KMS-11 (cell line): ENCODE results near the gene VAV2.

Experiments
- H2AFZ ChIP-seq: fragments of 200-600 bp; sonication (generic); 2 replicates; pipeline ENCODE4 v1.6.1; 2016; ENCODE audit warnings: antibody characterized with exemption, mixed run types, low read depth
- H3K27ac ChIP-seq: fragments of 200-600 bp; sonication (generic); 2 replicates; pipeline ENCODE4 v1.6.1; 2016; ENCODE audit warnings: mild to moderate bottlenecking, mixed run types
- H3K27me3 ChIP-seq: fragments of 200-600 bp; sonication (generic); 2 replicates; pipeline ENCODE4 v1.6.1; 2017; ENCODE audit warnings: mild to moderate bottlenecking, low read depth, mixed run types, moderate library complexity; ENCODE audit not compliant: insufficient read depth
- H3K36me3 ChIP-seq: fragments of 200-600 bp; sonication (generic); 2 replicates; pipeline ENCODE4 v1.6.1; 2017; ENCODE audit warnings: mild to moderate bottlenecking, mixed run types; ENCODE audit not compliant: insufficient read depth
- H3K4me1 ChIP-seq: fragments of 200-600 bp; sonication (generic); 2 replicates; pipeline ENCODE4 v1.6.1; 2016; ENCODE audit warnings: mild to moderate bottlenecking, low read depth, mixed run types; ENCODE audit not compliant: poor library complexity, severe bottlenecking
- H3K4me2 ChIP-seq: fragments of 200-600 bp; sonication (generic); 2 replicates; pipeline ENCODE4 v1.7.0; 2016; ENCODE audit warnings: mild to moderate bottlenecking, mixed run types
- H3K4me3 ChIP-seq: fragments of 200-600 bp; sonication (generic); IDR thresholded peaks from 2 replicates; pipeline ENCODE4 v1.6.1; 2017; ENCODE audit warnings: low read depth, low read length, mixed read lengths; ENCODE audit not compliant: insufficient read depth
- H3K79me2 ChIP-seq: fragments of 200-600 bp; sonication (generic); 2 replicates; pipeline ENCODE4 v1.6.1; 2016; ENCODE audit warnings: low read depth, mixed run types; ENCODE audit not compliant: insufficient read depth
- H3K9ac ChIP-seq: fragments of 200-600 bp; sonication (generic); 2 replicates; pipeline ENCODE4 v1.6.1; 2016; ENCODE audit warnings: mild to moderate bottlenecking, mixed run types
- H4K20me1 ChIP-seq: fragments of 200-600 bp; sonication (generic); 2 replicates; pipeline ENCODE4 v1.6.1; 2016; ENCODE audit warnings: mild to moderate bottlenecking, mixed run types; ENCODE audit not compliant: insufficient read depth
- TF ChIP-seq, protein P1 (sequence below): fragments of 200-600 bp; sonication (generic); conservative IDR thresholded peaks from 2 replicates; pipeline ENCODE4 v1.6.1; 2017; ENCODE audit warnings: low read depth, mild to moderate bottlenecking, antibody characterized with exemption, low read length, moderate library complexity, mixed read lengths

The VAV2 gene

GRCh38 chr9:133919253-133920115 is 72.6 kb downstream of the VAV2 start:
- no peaks in the 10 kb centered on the region for H3K79me2 ChIP-seq
- no peaks in the 10 kb centered on the region for H3K4me1 ChIP-seq
- H3K4me2 ChIP-seq, result no peak overlapping the region
- H3K27me3 ChIP-seq, result no peaks in the 10 kb centered on the region
- H2AFZ ChIP-seq, result no peak overlapping the region
- H3K27ac ChIP-seq, result no peak overlapping the region
- TF ChIP-seq, protein P1, sequence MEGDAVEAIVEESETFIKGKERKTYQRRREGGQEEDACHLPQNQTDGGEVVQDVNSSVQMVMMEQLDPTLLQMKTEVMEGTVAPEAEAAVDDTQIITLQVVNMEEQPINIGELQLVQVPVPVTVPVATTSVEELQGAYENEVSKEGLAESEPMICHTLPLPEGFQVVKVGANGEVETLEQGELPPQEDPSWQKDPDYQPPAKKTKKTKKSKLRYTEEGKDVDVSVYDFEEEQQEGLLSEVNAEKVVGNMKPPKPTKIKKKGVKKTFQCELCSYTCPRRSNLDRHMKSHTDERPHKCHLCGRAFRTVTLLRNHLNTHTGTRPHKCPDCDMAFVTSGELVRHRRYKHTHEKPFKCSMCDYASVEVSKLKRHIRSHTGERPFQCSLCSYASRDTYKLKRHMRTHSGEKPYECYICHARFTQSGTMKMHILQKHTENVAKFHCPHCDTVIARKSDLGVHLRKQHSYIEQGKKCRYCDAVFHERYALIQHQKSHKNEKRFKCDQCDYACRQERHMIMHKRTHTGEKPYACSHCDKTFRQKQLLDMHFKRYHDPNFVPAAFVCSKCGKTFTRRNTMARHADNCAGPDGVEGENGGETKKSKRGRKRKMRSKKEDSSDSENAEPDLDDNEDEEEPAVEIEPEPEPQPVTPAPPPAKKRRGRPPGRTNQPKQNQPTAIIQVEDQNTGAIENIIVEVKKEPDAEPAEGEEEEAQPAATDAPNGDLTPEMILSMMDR, result no peak
- H4K20me1 ChIP-seq, result no peaks in the 10 kb centered on the region
- no peaks in the 10 kb centered on the region for H3K36me3 ChIP-seq
- H3K9ac ChIP-seq, result no peak overlapping the region
- no peak overlapping the region for H3K4me3 ChIP-seq

DNA sequence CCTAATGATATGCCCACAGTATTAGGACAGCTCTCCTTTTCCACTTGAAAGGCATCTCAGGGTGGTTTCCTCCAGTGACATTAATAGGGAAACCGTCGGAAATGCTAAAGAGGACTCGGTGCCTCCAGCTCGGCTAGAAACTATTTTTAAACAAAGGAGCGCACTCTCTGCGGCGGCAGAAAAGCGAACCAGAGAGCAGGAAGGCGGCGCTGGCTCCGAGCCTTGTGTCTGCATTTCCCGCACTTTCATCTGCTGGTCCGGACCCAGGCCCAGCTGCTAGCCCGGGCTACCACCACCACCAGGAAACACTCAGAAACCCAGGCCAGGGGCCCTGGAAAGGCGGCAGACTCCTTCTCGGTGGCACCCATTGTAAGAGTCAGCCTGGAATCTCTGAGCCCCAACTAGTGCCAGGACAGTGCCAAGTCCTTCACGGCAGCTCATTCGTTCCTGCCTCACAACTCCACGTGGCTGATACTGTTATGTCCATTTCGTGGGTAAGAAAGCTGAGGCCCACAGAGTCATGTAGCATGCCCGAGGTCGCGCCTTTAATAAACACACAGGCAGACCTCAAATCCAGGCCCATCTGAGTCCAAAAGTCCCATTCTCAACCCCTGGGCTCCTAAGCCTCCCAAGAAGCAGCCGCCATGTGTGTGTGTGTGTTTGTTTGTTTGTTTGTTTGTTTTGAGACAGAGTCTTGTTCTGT is 73.9 kb downstream of the VAV2 start:
- Histone ChIP-seq H4K20me1 (no peaks in the 10 kb centered on the region), H3K27ac (no peak overlapping the region), H3K79me2 (no peaks in the 10 kb centered on the region), H3K4me2 (no peak overlapping the region), H3K27me3 (no peaks in the 10 kb centered on the region), H3K9ac (no peak overlapping the region), H3K4me1 (no peaks in the 10 kb centered on the region), H3K36me3 (no peaks in the 10 kb centered on the region), H2AFZ (no peak overlapping the region), H3K4me3 (no peak overlapping the region)
- TF ChIP-seq, protein P1, result no peak

- Histone ChIP-seq H3K27me3 (no peaks in the 10 kb centered on the region), H3K27ac (no peak overlapping the region), H3K4me2 (no peak overlapping the region), H3K36me3 (no peaks in the 10 kb centered on the region), H3K4me3 (no peak overlapping the region), H3K79me2 (no peaks in the 10 kb centered on the region), H3K4me1 (no peaks in the 10 kb centered on the region), H4K20me1 (no peaks in the 10 kb centered on the region), H3K9ac (no peak overlapping the region), H2AFZ (no peak overlapping the region)
- TF ChIP-seq, protein P1, result no peak
Measured at GRCh38 chr9:133917375-133917774, 74.7 kb downstream of the VAV2 start.

DNA sequence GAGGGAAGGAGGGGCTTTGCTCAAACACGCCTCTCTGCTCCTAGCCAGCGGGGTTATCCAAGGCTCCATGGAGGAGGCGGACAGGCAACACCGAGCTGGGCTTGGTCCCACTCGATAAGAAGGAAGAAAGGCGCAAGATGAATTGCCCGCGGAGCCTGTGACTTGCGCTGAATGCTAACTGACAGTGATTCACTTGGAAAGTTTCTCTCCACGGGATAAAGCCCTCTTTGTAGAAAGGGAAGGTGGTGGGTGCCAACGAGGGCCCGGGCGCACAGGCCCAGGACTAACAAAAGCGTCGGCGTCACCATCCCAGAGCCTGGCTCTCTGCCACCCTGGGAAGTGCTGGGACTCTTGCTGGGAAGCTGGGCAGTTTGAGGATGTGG is 76.0 kb downstream of the VAV2 start:
- H3K79me2 ChIP-seq, result no peaks in the 10 kb centered on the region
- no peak overlapping the region for H3K4me2 ChIP-seq
- no peaks in the 10 kb centered on the region for H3K4me1 ChIP-seq

More for the DNA sequence above, 76.0 kb downstream of the VAV2 start:
- no peaks in the 10 kb centered on the region for H3K27me3 ChIP-seq
- H4K20me1 ChIP-seq, result no peaks in the 10 kb centered on the region
- no peak overlapping the region for H3K4me3 ChIP-seq
- H3K36me3 ChIP-seq, result no peaks in the 10 kb centered on the region
- TF ChIP-seq, protein P1, result no peak
- H3K9ac ChIP-seq, result no peak overlapping the region
- H3K27ac ChIP-seq, result no peak overlapping the region
- no peak overlapping the region for H2AFZ ChIP-seq
